BJ (cell line): ENCODE results near the gene MUC12. TPM values are rescaled to one million over a fixed set of nuclear protein-coding genes. Genes with fewer than 3 reads are reported as not detected.
"Not testable (repeated sequence)": the region's sequence is repeated elsewhere in the genome, so short reads cannot be mapped to it uniquely, and the experiment has no call there.

Experiments
- CTCF ChIA-PET: fragments of 350-600 bp; formaldehyde crosslinking; extraction: SDS; loops from one replicate; lab custom pipeline; 2021; ENCODE audit warnings: antibody characterized with exemption, inconsistent platforms; lab: Yijun Ruan, JAX
- POLR2A ChIA-PET: fragments of 300-600 bp; sonication (Branson Sonifier 250); formaldehyde crosslinking; extraction: SDS; loops from one replicate; lab custom pipeline; 2021; ENCODE audit warnings: antibody characterized with exemption; lab: Charles Lee
- DNase-seq: peaks from one replicate; pipeline ENCODE4 v3.0.0-alpha.2; 2011; ENCODE audit warnings: low read depth
- H3K27me3 ChIP-seq: 2 replicates; pipeline ENCODE4 v1.6.0; 2011; ENCODE audit warnings: low read length; ENCODE audit not compliant: control insufficient read depth, insufficient read depth
- H3K36me3 ChIP-seq: 2 replicates; pipeline ENCODE4 v1.5.1; 2011; ENCODE audit warnings: low read length; ENCODE audit not compliant: control insufficient read depth, insufficient read depth
- H3K4me3 ChIP-seq: 2 replicates; pipeline ENCODE4 v1.5.1; 2011; ENCODE audit warnings: low read depth, mild to moderate bottlenecking, control low read depth, low read length
- CTCF ChIP-seq: IDR thresholded peaks from 2 replicates; pipeline ENCODE4 v1.5.1; 2011; ENCODE audit warnings: low read depth, mild to moderate bottlenecking, control low read depth, inconsistent platforms, low read length, moderate library complexity; ENCODE audit not compliant: insufficient read depth
- polyA minus RNA-seq: library from RNA; depleted of rRNA, polyadenylated mRNA; stranded (reverse); fragments of >200 nt; gene quantifications from 2 replicates; pipeline ENCODE4 v1.2.3, GENCODE V29; 2011; rRNA and poly(A)+ RNA removed
- polyA plus RNA-seq: library from polyadenylated mRNA; depleted of rRNA; stranded (reverse); fragments of >200 nt; gene quantifications from 2 replicates; pipeline ENCODE4 v1.2.3, GENCODE V29; 2011; rRNA removed

MUC12 gene
- polyA plus RNA-seq = 0.89 and 2.0 TPM in 2 replicates
- 0.26 TPM in 1 of 2 replicates, not detected in the other for polyA minus RNA-seq

GRCh38 chr7:100969066-100969615, at the start of gene MUC12:
Gene MUC12, plus strand, starts transcription at chr7:100969565. Its CDS starts 58 bp downstream, at chr7:100969623.
- ChIA-PET POLR2A (no interaction called here), CTCF (interaction anchor here (0.5 to 1.0 kb wide), 2 partner anchors 90 to 192 kb away, joined by 3 read pairs; no protein-coding TSS in a partner anchor)
- Histone ChIP-seq H3K4me3 (no peak within 1 kb of the TSS), H3K36me3 (no peaks in the 10 kb centered on the region), H3K27me3 (peaks cover 30% of the 10 kb centered on the region)
- TF ChIP-seq CTCF = no peak
- DNase-seq = no peak

GRCh38 chr7:100919779-100920437, 49.5 kb upstream of the MUC12 start:
- CTCF ChIA-PET = interaction anchor here (0.8 kb wide), 1 partner anchor 158 kb away, joined by 3 read pairs; no protein-coding TSS in a partner anchor
- H3K27me3 ChIP-seq, POLR2A ChIA-PET, DNase-seq, H3K4me3 ChIP-seq, H3K36me3 ChIP-seq: not testable (repeated sequence)

- ChIA-PET CTCF (no interaction called here), POLR2A (no interaction called here)
- no peak for DNase-seq
These were observed 48.3 kb upstream of the MUC12 start for GRCh38 chr7:100921039-100921438.

GRCh38 chr7:100923616-100924015, 45.7 kb upstream of the MUC12 start:
- DNase-seq, POLR2A ChIA-PET, H3K27me3 ChIP-seq, CTCF ChIA-PET, H3K4me3 ChIP-seq, H3K36me3 ChIP-seq: not testable (repeated sequence)

More at GRCh38 chr7:100921039-100921438, 48.3 kb upstream of the MUC12 start:
- TF ChIP-seq CTCF = no peak
- H3K4me3 ChIP-seq = no peak overlapping the region
- H3K36me3 ChIP-seq = no peaks in the 10 kb centered on the region
- H3K27me3 ChIP-seq = peaks cover 3% of the 10 kb centered on the region; the same call in 1 of the 2 replicates

GRCh38 chr7:100929808-100930174, 39.6 kb upstream of the MUC12 start:
- Histone ChIP-seq H3K36me3 (no peaks in the 10 kb centered on the region), H3K27me3 (peaks cover 3% of the 10 kb centered on the region; the same call in 1 of the 2 replicates), H3K4me3 (no peak overlapping the region)
- ChIA-PET CTCF (no interaction called here), POLR2A (no interaction called here)
- no peak for DNase-seq
- TF ChIP-seq CTCF = no peak

GRCh38 chr7:100933734-100934133, 35.6 kb upstream of the MUC12 start:
- H3K4me3 ChIP-seq = no peak overlapping the region
- ChIA-PET CTCF (no interaction called here), POLR2A (no interaction called here)
- no peak for TF ChIP-seq CTCF
- DNase-seq = no peak
- no peaks in the 10 kb centered on the region for H3K36me3 ChIP-seq
- H3K27me3 ChIP-seq = peaks cover 3% of the 10 kb centered on the region

GRCh38 chr7:100935381-100935780, 34.0 kb upstream of the MUC12 start:
- H3K36me3 ChIP-seq, H3K4me3 ChIP-seq, POLR2A ChIA-PET, H3K27me3 ChIP-seq, DNase-seq: not testable (repeated sequence)
- CTCF ChIA-PET = interaction anchor here (1.0 kb wide), 1 partner anchor 123 kb away, joined by 3 read pairs; no protein-coding TSS in a partner anchor

- CTCF ChIA-PET = interaction anchor here (0.6 to 1.0 kb wide), 2 partner anchors 122 to 410 kb away, joined by 3 read pairs; no protein-coding TSS in a partner anchor
- H3K36me3 ChIP-seq, POLR2A ChIA-PET, DNase-seq, H3K4me3 ChIP-seq, H3K27me3 ChIP-seq: not testable (repeated sequence)
These were observed 33.2 kb upstream of the MUC12 start for GRCh38 chr7:100936167-100936566.
